ENCODE data around the gene TSTD1.
A peak's percentile ranks its signal among the peaks of the same experiment; 100 is the strongest.

The TSTD1 gene

GRCh38 chr1:161038523-161039153 is at the start of gene TSTD1:
TSTD1 (minus strand) TSS chr1:161038964; CDS start chr1:161038889, 75 bp downstream.
- peak; percentile 83 for DNase-seq

GRCh38 chr1:161086457-161086856 is 47.7 kb upstream of the TSTD1 start:
- no peak for DNase-seq

GRCh38 chr1:161085165-161085564 is 46.4 kb upstream of the TSTD1 start:
- no peak for DNase-seq

- DNase-seq: no peak
These were observed 45.8 kb upstream of the TSTD1 start for GRCh38 chr1:161084597-161084988.

GRCh38 chr1:161083748-161084596 is 45.2 kb upstream of the TSTD1 start:
- no peak for DNase-seq

GRCh38 chr1:161082996-161083747 is 44.4 kb upstream of the TSTD1 start:
- DNase-seq: no peak

GRCh38 chr1:161082483-161082882 is 43.7 kb upstream of the TSTD1 start:
- DNase-seq: no peak

- no peak for DNase-seq
These were observed 42.8 kb upstream of the TSTD1 start for GRCh38 chr1:161081519-161081918.

- no peak for DNase-seq
These were observed 42.0 kb upstream of the TSTD1 start for GRCh38 chr1:161080441-161081405.

- no peak for DNase-seq
These were observed 40.8 kb upstream of the TSTD1 start for GRCh38 chr1:161079436-161080110.

GRCh38 chr1:161077426-161077825 is 38.7 kb upstream of the TSTD1 start:
- DNase-seq: no peak

GRCh38 chr1:161076410-161076809 is 37.6 kb upstream of the TSTD1 start:
- no peak for DNase-seq

- DNase-seq: peak; percentile 7
These were observed 36.1 kb upstream of the TSTD1 start for GRCh38 chr1:161074676-161075368.

GRCh38 chr1:161073474-161074121 is 34.8 kb upstream of the TSTD1 start:
- DNase-seq: no peak

- DNase-seq: no peak
These were observed 34.1 kb upstream of the TSTD1 start for GRCh38 chr1:161072751-161073449.

GRCh38 chr1:161071886-161072371 is 33.2 kb upstream of the TSTD1 start:
- peak; percentile 4 for DNase-seq

- DNase-seq: no peak
These were observed 32.0 kb upstream of the TSTD1 start for GRCh38 chr1:161070761-161071160.

- DNase-seq: no peak
These were observed 31.0 kb upstream of the TSTD1 start, which contains the start of gene ARHGAP30 for GRCh38 chr1:161069731-161070270. ARHGAP30 (minus strand) TSS chr1:161069891; CDS start chr1:161069624, 267 bp downstream.

- no peak for DNase-seq
These were observed 30.5 kb upstream of the TSTD1 start for GRCh38 chr1:161069241-161069640.

Data from NCI-H1105 treated with DMSO at 0.1 percent for 48 hours (cell line).